HG03378 (cell line): ENCODE measurements around the gene PPP1R14B.

Experiments used
- ATAC-seq: cut with Tn5 transposase; IDR thresholded peaks from one replicate; pipeline ENCODE4 v1.9.1; 2021; ENCODE audit warnings: mild to moderate bottlenecking, moderate library complexity; ENCODE audit not compliant: unreplicated experiment

Gene PPP1R14B

GRCh38 chr11:64218628-64219353 lies 28.0 kb downstream of the PPP1R14B start:
- no peak for ATAC-seq

GRCh38 chr11:64216879-64217278 lies 29.9 kb downstream of the PPP1R14B start:
- ATAC-seq: no peak

- no peak for ATAC-seq
Observed at GRCh38 chr11:64211181-64211872, 35.4 kb downstream of the PPP1R14B start.

- no peak for ATAC-seq
Observed at GRCh38 chr11:64210301-64211020, 36.3 kb downstream of the PPP1R14B start.

- ATAC-seq: no peak
Observed at GRCh38 chr11:64209563-64209843, 37.2 kb downstream of the PPP1R14B start.

- no peak for ATAC-seq
Observed at GRCh38 chr11:64208796-64209562, 37.8 kb downstream of the PPP1R14B start.

GRCh38 chr11:64208086-64208795 lies 38.5 kb downstream of the PPP1R14B start:
- ATAC-seq: no peak

GRCh38 chr11:64207256-64208085 lies 39.3 kb downstream of the PPP1R14B start:
- ATAC-seq: peak; percentile 35

- ATAC-seq: no peak
Observed at GRCh38 chr11:64206457-64207255, 40.1 kb downstream of the PPP1R14B start, which contains the start of gene FERMT3. Gene FERMT3, plus strand, starts transcription at chr11:64206721. Its CDS starts 644 bp downstream, at chr11:64207365.

GRCh38 chr11:64204464-64204989 lies 42.2 kb downstream of the PPP1R14B start:
- ATAC-seq: no peak

- no peak for ATAC-seq
Observed at GRCh38 chr11:64204080-64204440, 42.7 kb downstream of the PPP1R14B start.

GRCh38 chr11:64203421-64204079 lies 43.2 kb downstream of the PPP1R14B start:
- no peak for ATAC-seq

GRCh38 chr11:64202992-64203391 lies 43.8 kb downstream of the PPP1R14B start:
- no peak for ATAC-seq

GRCh38 chr11:64201543-64201942 lies 45.2 kb downstream of the PPP1R14B start:
- no peak for ATAC-seq

- ATAC-seq: no peak
Observed at GRCh38 chr11:64198511-64198910, 48.2 kb downstream of the PPP1R14B start.

- ATAC-seq: no peak
Observed at GRCh38 chr11:64196626-64197025, 50.1 kb downstream of the PPP1R14B start.
